Globus pallidus (tissue), 1 donor: ENCODE data around the gene SLC25A13.

ENCODE experiments used
- DNase-seq: peaks from one replicate; pipeline ENCODE4 v3.0.0-alpha.2; 2015; ENCODE audit warnings: low spot score

The SLC25A13 gene

DNA sequence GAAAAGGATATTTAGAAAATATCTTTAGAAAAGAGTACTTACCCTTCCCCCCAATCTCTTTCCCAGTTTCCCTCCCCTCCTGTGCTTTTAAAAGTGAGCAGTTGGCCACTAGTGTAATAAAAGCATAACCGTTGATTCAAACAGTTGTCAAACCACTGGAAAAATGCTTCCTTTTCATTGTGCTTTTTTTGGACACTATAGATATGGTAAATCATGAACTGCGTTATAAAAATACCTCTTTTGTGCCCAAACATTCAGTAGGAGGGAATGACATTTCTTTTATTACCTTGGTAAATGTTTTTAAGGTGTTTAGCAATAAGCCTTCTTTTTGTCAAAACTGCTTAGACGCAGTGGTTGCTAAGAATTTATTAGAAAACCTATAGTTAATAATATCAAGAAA, 232.4 kb downstream of the SLC25A13 start:
- DNase-seq: no peak

DNA sequence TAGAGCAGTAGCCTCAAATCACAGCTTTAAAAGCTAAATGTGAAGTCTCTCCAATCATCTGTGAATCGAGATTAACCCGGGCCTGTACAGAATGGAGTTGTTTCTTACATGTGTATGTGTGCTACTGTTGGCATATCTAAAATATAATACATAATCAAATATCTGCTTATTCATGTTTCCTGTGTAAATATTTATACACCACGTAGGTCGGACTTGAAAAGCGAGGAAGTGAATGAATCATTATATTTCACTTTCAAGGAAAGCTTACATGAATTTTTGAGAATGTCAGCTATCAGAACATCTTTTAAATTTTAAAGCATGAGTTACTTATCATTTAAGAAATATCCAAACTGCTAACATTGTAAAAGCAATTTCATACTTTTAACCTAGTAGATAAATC, 233.3 kb downstream of the SLC25A13 start:
- DNase-seq: no peak

- DNase-seq: no peak
Measured at GRCh38 chr7:96085953-96086352, 235.9 kb downstream of the SLC25A13 start.

- no peak for DNase-seq
Measured at GRCh38 chr7:96084881-96085553, 236.9 kb downstream of the SLC25A13 start.

DNA sequence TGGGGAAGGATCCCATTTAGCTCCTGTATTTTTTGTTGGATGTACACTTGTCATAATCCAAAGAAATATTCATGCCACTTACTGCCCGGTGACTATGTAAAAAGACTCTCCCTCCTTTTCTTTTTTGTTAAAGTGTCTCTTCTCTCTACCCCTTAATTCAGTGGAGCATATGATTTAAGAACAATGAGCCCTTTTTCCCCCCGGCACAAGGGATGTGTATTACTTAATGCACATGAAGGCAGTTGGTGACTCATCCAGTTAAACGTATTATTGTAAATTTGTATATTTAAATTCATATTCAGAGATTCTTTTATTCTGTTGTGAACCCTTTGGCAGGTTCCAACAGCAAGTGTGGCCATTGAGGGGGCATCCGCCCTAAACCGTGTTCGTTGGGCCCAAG, 241.9 kb downstream of the SLC25A13 start:
- DNase-seq: no peak

GRCh38 chr7:96076350-96076707, 245.6 kb downstream of the SLC25A13 start:
- no peak for DNase-seq

GRCh38 chr7:96075510-96076349, 246.2 kb downstream of the SLC25A13 start:
- DNase-seq: peak; percentile 74

DNA sequence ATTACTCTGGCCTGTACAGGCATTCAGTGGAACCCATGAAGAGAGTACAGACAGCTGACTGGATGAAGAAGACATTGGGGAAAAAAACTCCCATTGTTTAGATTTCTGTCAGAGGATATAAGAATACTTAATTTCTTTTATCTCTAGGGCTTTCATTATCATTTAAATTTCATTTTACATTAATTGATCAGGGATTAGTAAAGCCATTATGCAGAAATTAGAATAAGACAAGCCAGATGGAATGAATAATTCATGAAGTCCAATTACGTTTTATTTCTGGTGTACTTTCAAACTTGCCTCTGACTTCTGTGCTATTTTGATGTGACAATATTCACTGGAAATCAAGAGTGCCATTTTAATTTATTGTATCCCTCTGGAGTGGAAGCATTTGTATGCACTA, 247.0 kb downstream of the SLC25A13 start:
- no peak for DNase-seq
